ENCODE data around the gene COMMD6. TPM values are rescaled to one million over a fixed set of nuclear protein-coding genes. Genes with fewer than 3 reads are reported as not detected.

Gene COMMD6
- 41.9 and 49.8 TPM in 2 replicates for total RNA-seq

GRCh38 chr13:75537401-75538365, at the start of gene COMMD6:
TSS of gene COMMD6 (minus strand) at chr13:75537841. CDS start at chr13:75537805, 36 bp downstream.

GRCh38 chr13:75549262-75550158, 11.9 kb upstream of the COMMD6 start, which contains the start of gene UCHL3:
TSS of gene UCHL3 (plus strand) at chr13:75549791. CDS start at chr13:75549821, 30 bp downstream.

GRCh38 chr13:75482070-75482819, 55.4 kb downstream of the COMMD6 start, which contains the start of gene TBC1D4:
TSS of gene TBC1D4 (minus strand) at chr13:75482169. CDS start at chr13:75481767, 402 bp downstream.

Other genes with a start within 250 kb of the COMMD6 start
- gene TBC1D4, start 55.7 kb downstream of the COMMD6 start, total RNA-seq = 20.9 and 24.4 TPM in 2 replicates
- 41.3 and 48.9 TPM in 2 replicates for gene UCHL3, start 11.9 kb upstream of the COMMD6 start, total RNA-seq
- 641 and 978 TPM in 2 replicates for gene LMO7, start 98.5 kb upstream of the COMMD6 start, total RNA-seq

Measured in articular chondrocyte of knee joint (primary cell).